Thyroid gland (tissue), 4 donors: Measurements from ENCODE around the gene CGB5.

Source experiments
- POLR2A ChIP-seq, 2 donors: fragments of 450-650 bp; IDR thresholded peaks; one replicate each; pipeline ENCODE4 v1.6.1; 2017; ENCODE audit warnings: antibody characterized with exemption in 2 of 2, mild to moderate bottlenecking in 2 of 2, moderate library complexity in 1 of 2
- TF ChIP-seq, protein P1 (sequence below), 6 experiments: fragments of 200-600 bp in 3 of 6; fragments of 450-650 bp in 3 of 6; sonication (generic) in 3 of 6; IDR thresholded peaks; one replicate each; pipeline ENCODE4 v1.5.1; 2016 to 2019; ENCODE audit warnings: antibody characterized with exemption in 6 of 6, mild to moderate bottlenecking in 2 of 6, inconsistent platforms in 1 of 6, moderate library complexity in 1 of 6

DNA sequence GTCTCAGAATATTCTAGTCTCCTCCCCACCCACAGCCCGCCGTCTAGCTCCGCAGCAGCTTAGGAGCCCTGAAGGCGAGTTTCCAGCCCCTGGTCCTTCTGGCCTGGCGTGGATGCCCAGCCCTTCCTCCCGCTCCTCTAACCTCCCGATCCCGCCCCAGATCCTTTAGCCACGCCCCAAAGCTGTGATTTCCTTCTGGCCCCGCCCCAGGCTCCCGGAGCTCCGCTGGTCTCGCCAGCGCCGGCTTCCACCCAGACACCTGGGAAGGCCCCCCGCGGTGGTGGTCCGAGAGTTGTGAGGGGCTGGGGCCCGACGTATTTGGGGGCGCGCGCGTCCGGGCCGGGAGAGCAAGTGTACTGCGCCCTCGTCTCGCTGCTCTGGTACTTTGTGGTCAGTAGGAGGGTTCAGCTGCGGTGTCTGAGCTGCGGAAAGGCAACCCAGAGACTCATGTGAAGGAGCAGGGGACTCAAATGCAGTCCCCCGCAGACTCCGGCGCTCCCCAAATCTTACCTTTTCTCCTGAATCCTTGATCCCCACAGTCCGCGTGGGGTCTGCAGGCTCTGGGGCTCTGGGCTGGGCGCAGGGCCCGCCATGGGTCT lies 14.1 kb downstream of the CGB5 start, which contains the start of gene CGB7:
- TF ChIP-seq, protein P1, sequence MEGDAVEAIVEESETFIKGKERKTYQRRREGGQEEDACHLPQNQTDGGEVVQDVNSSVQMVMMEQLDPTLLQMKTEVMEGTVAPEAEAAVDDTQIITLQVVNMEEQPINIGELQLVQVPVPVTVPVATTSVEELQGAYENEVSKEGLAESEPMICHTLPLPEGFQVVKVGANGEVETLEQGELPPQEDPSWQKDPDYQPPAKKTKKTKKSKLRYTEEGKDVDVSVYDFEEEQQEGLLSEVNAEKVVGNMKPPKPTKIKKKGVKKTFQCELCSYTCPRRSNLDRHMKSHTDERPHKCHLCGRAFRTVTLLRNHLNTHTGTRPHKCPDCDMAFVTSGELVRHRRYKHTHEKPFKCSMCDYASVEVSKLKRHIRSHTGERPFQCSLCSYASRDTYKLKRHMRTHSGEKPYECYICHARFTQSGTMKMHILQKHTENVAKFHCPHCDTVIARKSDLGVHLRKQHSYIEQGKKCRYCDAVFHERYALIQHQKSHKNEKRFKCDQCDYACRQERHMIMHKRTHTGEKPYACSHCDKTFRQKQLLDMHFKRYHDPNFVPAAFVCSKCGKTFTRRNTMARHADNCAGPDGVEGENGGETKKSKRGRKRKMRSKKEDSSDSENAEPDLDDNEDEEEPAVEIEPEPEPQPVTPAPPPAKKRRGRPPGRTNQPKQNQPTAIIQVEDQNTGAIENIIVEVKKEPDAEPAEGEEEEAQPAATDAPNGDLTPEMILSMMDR (IDR thresholded peaks at IDR 0.05) = no peak
- no peak for TF ChIP-seq POLR2A (IDR thresholded peaks at IDR 0.05)
